Fibroblast of pulmonary artery (primary cell): ENCODE results near the gene TIE1.

Experiments
- DNase-seq: peaks from one replicate; pipeline ENCODE4 v3.0.0-alpha.2; 2010; ENCODE audit warnings: low read depth
- H3K4me3 ChIP-seq: replicated peaks from 2 replicates; pipeline ENCODE4 v1.5.1; 2011; ENCODE audit warnings: low read depth, mild to moderate bottlenecking, control low read depth, low read length, moderate library complexity
- TF ChIP-seq, protein P1 (sequence below): IDR thresholded peaks from 2 replicates; pipeline ENCODE4 v1.5.1; 2011; ENCODE audit warnings: mild to moderate bottlenecking, control low read depth, low read length, inconsistent platforms; ENCODE audit errors: missing control alignments

Gene TIE1

DNA sequence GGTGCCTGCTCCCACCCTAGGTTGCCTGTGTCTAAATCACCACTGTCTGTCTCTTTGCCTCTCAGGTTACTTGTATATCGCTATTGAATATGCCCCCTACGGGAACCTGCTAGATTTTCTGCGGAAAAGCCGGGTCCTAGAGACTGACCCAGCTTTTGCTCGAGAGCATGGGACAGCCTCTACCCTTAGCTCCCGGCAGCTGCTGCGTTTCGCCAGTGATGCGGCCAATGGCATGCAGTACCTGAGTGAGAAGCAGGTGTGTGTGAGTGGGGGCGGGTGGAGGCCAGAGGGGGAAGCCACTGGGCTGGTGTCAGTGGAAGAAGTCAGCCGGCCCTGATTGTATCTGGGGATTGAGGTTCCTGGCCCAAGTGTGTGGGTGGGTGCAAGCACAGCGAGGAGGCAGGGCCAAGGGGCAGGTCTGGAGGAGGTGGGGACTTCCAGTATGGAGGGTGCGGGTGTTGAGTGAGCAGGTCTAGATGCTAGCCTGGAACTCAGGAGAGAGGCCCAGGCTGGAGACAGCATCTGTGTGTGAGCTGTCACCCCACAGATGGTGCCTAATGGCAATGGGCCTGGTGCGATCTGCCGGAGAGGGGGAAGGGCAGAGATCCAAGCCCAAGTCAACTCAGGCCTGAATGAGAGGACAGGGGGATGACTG is 17.2 kb downstream of the TIE1 start:
- no peak for DNase-seq
- TF ChIP-seq, protein P1, sequence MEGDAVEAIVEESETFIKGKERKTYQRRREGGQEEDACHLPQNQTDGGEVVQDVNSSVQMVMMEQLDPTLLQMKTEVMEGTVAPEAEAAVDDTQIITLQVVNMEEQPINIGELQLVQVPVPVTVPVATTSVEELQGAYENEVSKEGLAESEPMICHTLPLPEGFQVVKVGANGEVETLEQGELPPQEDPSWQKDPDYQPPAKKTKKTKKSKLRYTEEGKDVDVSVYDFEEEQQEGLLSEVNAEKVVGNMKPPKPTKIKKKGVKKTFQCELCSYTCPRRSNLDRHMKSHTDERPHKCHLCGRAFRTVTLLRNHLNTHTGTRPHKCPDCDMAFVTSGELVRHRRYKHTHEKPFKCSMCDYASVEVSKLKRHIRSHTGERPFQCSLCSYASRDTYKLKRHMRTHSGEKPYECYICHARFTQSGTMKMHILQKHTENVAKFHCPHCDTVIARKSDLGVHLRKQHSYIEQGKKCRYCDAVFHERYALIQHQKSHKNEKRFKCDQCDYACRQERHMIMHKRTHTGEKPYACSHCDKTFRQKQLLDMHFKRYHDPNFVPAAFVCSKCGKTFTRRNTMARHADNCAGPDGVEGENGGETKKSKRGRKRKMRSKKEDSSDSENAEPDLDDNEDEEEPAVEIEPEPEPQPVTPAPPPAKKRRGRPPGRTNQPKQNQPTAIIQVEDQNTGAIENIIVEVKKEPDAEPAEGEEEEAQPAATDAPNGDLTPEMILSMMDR = no peak
- H3K4me3 ChIP-seq = no peak overlapping the region

DNA sequence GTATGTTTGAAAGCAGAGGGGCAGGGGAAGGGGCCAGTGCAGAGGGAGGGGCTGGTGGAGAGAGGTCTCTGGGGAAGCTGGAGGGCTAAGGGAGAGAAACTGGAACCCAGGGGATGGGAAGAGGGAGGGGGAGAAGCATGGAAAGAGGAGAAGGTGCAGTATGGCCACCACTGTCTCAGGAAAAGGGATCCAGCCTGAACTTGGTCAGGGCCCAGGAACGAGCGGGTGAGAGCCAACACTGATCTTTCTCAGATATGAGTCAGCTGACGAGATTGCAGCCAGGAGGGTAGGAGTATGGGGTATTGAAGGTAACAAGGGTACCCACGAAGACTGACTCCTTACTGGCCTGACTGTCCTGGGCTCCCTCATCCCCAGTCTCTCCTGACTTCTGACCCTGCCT is 18.0 kb downstream of the TIE1 start:
- no peak overlapping the region for H3K4me3 ChIP-seq
- TF ChIP-seq, protein P1 = no peak
- no peak for DNase-seq

DNA sequence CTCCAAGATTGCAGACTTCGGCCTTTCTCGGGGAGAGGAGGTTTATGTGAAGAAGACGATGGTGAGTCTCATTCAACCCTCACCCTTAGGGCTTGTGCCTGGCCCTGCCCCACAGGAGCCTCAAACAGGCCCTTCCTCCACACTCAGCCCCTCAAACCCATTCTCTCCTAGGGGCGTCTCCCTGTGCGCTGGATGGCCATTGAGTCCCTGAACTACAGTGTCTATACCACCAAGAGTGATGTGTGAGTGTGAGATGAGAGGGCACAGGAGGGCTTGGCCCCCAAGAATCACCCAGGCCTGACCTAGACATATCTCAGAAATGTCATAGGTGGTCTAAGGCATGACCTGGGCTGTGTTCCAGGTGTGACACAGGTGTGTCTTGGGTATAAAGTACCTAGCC is 18.5 kb downstream of the TIE1 start:
- H3K4me3 ChIP-seq = no peak overlapping the region
- DNase-seq = no peak
- TF ChIP-seq, protein P1 = no peak

DNA sequence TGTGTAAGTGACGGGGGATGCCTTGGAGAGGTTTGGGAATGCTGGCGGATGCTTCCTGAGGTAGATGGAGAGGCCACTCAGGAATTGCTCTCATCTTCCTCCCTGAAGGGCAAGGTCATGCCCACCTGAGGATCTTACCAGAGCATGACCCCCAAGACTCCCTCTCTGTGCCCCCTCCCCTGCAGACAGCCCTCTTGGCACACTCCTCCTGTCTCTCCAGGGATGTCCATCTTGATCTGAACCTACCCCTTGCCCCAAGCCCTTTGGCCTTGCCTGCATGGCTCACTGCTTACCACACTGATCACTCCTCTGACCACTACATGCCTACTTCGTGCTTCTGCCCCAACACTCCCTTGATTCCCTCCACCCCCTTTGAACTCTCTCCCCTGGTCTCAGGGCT is 19.0 kb downstream of the TIE1 start:
- H3K4me3 ChIP-seq = no peak overlapping the region
- no peak for DNase-seq
- TF ChIP-seq, protein P1 = no peak

DNA sequence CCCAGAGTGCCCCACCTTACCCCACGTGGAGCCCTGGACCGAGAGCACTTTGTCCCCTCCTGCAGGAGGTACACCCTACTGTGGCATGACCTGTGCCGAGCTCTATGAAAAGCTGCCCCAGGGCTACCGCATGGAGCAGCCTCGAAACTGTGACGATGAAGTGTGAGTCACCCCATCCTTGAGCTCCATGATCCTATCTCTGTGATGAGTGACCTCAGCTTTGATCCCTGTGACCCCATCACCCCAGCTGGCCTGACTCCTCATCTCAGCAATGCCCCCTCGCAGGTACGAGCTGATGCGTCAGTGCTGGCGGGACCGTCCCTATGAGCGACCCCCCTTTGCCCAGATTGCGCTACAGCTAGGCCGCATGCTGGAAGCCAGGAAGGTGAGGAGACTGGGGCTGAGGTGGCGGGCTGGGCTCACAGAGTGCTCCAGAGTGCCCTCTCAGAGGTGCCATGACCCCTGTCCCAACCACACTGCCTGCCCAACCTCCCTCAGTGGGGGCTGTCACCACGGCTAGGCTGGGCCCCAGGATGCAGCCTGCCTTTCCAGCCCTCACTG is 20.6 kb downstream of the TIE1 start:
- TF ChIP-seq, protein P1 = no peak
- no peak for DNase-seq
- no peak overlapping the region for H3K4me3 ChIP-seq

DNA sequence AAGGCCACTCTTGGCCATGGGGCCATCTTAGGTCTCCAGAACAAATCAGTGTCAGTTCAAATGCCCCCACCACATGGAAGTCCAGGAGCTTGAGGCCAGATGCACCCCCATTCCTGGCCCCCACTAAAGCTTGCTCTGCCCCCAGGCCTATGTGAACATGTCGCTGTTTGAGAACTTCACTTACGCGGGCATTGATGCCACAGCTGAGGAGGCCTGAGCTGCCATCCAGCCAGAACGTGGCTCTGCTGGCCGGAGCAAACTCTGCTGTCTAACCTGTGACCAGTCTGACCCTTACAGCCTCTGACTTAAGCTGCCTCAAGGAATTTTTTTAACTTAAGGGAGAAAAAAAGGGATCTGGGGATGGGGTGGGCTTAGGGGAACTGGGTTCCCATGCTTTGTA is 21.7 kb downstream of the TIE1 start:
- H3K4me3 ChIP-seq = no peak overlapping the region
- DNase-seq = no peak
- TF ChIP-seq, protein P1 = no peak

DNA sequence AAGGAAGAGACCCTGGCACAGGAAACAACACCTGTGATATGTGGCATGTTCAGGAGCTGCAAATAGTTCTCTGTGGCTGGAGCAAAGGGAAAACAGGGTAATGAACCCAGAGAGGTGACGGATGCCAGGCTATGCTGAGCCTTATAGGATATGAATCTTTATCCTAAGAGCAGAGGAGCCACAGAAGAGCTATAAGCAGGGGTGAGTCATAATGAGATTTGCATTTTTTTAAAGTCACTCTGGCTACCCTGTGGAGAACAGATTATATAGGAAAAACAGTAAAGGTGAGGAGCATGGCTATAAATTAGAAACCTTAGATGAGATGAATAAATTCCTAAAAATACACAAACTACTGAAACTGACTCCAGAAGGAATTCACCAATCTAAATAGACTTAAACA is 24.0 kb downstream of the TIE1 start:
- DNase-seq = no peak
- TF ChIP-seq, protein P1 = no peak
- H3K4me3 ChIP-seq = no peak overlapping the region
